ENCODE measurements around the gene DDX17.

DNA sequence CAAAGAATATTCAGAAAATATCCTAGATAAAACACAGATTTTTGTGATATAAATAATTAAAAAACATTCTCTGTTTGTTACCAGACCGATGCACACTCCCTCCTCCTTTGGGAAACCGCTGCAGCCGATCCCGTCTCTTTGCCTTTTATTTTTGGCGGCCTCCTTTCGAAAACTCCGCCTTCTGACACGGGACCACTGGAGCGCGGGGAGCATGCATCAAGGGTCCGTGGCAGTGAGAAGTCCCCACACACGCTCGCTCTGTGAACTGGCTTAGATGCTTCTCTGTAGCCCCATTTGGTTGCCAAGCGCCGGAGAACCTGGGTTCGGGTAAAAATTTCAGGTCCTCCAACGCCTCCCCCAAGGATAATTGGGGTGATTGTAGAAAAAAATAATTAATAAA is 17.0 kb downstream of the DDX17 start:
- TF ChIP-seq SP1 (IDR thresholded peaks at IDR 0.05) (no peak), FOXK2 (IDR thresholded peaks at IDR 0.05) (no peak), LEF1 (IDR thresholded peaks at IDR 0.05; ENCODE audit: borderline replicate concordance) (no peak), CTBP1 (IDR thresholded peaks at IDR 0.05; ENCODE audit: borderline replicate concordance) (no peak), TARDBP (IDR thresholded peaks at IDR 0.05) (no peak), HDGF (IDR thresholded peaks at IDR 0.05; ENCODE audit: borderline replicate concordance) (no peak), ELF4 (IDR thresholded peaks at IDR 0.05) (no peak), FOXA1 (IDR thresholded peaks at IDR 0.05) (no peak)

All from HEK293T (cell line).